NCI-H2227 (cell line): Measurements from ENCODE around the gene NLK.

Experiments used
- DNase-seq: peaks from one replicate; lab custom pipeline; 2025; ENCODE audit not compliant: unreplicated experiment; lab: John Stamatoyannopoulos, UW

The NLK gene

DNA sequence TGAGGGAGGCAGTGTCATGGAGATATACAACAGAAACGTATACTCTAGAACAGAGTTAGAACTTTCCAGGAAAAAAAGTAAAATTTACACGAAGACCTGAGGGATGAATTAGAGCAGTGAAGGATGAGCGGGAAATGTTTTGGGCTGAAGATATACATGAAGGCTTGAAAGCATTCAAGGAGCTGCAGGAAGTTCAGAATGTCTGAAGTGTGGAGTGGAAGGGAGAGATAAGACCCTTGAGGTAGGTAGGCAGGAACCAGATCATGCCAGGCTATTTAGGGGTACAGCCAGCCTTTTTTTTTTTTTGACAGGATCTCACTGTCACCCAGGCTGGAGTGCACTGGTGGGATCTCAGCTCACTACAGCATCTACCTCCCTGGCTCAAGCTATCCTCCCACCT, 3.2 kb upstream of the NLK start:
- DNase-seq = no peak

DNA sequence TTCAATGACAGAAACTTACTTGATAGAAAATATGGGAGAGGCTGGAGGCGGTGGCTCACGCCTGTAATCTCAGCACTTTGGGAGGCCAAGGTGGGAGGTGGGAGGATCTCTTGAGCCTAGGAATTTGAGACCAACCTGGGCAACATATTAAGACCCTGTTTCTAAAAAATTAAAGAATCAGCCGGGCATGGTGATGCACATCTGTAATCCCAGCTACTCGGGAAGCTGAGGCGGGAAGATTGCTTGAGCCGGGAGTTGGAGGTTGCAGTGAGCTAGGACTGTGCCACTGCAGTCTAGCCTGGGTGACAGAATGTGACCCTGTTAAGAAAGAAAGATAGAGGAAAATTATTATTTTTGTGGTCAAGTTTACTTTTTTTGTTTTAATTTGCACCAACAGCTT, 2.1 kb upstream of the NLK start:
- DNase-seq = no peak

DNA sequence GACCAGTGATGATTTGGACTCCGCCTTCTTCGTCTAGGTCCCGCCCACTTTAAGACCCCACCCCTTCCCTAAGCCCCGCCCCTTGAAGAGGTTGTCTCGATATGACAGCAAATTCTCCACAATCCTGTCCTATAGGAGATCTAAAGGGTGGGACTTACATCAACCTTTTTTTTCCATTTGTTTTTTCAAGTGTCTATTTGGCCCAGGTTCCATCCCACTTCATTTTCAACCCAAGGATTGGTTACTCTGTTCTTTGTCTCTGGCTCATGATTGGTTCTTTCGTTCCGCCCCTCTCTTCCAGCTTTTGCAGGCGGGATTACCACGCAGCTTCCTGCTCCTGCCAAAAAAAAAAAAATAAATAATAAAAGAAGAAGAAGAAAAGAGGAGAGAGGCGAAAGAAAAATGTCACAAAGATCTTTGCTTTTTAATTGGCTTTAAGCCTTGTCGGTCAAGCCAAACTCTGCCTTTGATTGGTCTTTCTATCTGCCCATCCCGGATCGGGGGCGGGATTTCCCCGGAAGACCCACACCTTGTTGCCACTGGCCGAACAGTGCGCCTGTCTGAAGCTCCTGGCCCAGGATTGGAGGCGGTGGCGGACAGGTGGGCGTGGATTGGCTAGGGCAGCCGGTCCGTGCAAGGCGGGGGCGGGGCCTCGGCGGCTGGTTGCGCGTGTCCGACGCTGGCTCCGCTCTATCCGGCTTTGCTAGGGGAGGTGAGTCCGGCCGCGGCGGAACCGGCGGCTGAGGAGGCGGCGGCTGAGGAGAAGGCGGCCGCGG, 1.2 kb upstream of the NLK start:
- DNase-seq = peak; percentile 97

DNA sequence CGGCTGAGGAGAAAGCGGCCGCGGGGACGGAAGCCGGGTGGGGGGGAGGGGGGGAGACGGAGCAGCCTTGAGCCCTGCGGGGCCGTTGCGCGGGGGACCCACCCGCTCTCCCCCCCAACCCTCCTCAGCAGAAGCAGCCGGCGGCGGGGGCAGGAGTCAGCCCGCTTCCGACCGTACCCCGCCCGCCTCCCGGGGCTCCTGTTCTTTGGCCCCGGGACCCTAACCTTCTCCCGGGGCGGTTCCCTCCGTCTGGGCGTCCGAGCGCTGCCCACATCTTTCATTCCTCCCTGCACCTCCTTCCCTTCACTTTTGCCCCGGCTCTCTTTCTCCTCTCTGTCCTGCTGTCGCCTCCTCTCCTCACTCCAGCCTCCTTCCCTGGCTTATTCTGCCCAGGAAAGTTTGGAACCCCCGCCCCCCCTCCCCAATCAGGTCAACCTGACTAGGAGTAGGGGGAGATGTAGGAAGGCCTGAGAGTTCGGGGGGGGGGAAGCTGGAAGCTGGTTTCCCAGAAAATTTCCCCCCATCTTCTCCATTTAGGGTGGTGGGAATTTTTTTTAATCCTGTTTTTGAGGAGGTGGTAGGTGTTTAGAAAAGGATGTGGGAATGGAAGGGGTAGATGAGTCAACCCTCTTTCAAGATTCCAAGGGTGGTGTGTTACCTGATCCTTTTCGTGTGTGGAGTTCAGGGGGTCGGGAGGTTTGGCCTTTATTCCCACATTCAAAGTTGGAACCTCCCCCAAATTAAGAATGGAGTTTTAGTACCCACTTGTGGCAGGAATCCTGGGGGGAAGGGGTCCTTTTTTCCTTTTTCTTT, 427 bp upstream of the NLK start:
- no peak for DNase-seq

DNA sequence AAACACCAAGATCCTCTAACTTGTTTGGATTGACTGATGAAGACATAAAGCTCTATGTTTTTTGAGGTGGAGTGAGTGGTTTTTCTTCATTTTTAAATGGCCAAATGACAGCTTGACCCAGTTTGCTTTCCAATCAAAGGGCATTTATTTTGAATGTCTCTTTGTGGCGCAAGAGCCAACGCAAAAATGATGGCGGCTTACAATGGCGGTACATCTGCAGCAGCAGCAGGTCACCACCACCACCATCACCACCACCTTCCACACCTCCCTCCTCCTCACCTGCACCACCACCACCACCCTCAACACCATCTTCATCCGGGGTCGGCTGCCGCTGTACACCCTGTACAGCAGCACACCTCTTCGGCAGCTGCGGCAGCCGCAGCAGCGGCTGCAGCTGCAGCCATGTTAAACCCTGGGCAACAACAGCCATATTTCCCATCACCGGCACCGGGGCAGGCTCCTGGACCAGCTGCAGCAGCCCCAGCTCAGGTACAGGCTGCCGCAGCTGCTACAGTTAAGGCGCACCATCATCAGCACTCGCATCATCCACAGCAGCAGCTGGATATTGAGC, 329 bp downstream of the NLK start:
- no peak for DNase-seq

DNA sequence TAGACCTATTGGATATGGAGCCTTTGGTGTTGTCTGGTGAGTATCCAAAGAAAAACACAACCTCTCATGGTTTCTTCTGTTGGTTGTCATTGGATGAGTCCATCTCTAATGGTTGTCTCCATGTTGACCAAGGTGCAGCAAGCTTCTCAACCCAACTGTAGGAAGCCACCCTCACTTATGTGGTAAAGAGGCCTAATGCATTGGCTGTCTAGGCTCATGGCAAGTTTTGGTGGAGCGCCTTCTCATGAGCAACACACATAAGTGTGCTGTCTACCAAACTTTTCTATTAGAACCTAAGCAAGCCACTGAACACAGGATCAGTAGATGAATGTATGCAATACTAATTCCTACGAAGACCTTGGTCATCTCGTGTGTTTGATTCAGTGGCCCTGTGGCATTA, 819 bp downstream of the NLK start:
- no peak for DNase-seq

DNA sequence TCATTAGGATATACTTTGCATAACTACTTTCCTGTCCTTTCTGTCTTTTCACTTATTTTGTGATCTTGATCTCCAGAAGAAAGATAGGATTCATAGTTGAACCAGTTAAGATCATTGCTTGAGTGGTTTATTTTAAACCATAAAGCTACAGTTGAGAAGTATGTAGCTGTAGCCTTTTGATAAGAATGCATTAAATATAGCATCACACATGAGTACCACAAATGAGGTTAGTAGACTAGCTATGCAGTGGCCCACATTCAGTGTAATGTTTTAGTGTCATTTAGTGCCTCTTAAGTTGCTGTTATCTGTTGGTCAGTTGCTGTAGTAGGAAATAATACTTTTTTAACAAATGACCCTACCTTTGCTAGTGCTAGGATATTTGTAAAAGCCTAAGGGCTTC, 1.3 kb downstream of the NLK start:
- no peak for DNase-seq

DNA sequence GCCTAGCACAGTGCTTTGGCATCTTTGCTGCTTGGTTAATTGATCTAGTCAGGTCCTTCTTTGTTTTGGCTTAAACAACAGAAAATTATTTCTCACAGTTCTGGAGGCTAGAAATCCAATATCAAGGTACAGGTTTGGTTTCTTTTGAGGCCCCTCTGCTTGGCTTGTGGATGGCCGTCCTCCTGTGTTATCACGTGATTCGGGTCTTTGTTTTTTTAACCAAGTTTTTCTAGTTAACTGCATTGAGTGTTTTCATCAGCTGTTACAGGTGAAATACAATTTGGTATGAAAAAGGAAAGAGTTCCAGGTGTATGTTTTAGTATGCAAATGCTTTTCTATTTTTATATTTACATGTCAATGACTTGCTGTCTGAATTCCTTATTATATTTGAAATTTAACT, 2.8 kb downstream of the NLK start:
- DNase-seq = no peak

DNA sequence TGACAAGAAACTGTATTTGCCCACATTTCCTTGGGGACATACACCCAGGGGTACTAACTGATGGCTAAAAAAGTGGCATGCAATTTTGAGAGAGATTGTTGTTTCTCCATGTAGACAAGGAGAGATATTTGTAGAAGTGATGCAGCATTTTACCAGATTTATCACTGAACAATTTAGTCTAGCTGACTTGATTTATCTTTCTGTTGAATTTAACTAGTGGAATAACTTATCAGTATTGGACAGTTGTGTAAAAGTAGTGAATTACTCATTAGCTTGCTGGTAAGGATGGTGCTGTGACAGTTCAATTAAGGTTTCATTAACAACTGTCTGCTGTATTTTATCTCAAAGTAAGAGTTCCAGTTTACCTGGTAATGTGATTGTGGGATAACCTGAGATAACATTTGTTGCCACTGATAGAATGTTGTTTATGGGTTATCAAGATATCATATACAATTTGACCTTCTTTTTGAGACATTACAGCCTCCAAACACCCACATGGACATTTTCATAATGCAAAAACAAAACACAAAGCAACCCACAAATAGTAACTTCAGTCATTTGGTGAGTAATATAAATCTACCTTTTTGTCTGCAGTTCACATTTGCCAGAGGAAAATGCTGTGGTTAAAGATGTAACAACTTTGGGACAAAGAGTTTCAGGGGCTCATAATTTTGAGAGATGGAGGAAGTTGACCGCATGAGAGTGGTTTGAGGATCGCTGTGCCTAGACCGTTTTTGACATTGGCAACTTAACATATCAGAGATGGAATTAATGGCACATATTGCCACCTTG, 3.8 kb downstream of the NLK start:
- no peak for DNase-seq

DNA sequence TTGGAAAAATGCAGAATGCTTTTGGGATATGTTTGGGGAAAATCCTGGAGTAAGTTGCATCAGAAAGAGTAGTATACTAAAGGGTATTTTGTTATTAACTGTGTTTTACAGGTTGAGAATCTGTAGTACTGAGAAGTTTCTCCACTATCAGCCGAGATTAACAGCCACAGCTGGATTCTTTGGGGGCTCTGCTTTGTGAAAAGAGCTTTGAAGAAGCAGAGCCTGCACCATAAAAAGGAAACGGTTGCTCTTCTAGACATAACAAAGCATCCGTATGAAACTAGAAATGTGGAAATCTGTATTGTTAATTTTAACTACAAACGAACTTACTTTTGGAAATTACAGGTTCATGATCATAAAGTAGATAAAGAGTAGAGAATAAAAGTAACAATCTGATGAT, 5.3 kb downstream of the NLK start:
- no peak for DNase-seq

DNA sequence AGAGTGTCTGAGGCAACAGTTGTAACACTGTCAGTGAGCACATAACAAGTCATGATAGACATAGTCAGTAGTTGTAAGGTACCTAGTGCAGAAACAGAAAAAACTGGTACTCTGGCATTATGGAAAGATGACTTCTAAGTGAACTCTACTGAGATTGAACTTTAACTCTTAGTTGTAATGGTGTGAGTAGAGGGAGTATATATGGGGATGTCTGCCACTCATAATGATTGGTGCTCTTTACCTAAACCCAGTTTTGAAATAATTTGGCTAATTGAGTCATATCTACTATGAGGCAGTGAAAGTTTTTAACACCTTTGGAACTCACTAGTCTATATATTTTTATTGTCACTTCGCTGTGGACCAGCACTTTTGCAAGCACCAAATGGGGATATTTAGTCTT, 6.6 kb downstream of the NLK start:
- no peak for DNase-seq

DNA sequence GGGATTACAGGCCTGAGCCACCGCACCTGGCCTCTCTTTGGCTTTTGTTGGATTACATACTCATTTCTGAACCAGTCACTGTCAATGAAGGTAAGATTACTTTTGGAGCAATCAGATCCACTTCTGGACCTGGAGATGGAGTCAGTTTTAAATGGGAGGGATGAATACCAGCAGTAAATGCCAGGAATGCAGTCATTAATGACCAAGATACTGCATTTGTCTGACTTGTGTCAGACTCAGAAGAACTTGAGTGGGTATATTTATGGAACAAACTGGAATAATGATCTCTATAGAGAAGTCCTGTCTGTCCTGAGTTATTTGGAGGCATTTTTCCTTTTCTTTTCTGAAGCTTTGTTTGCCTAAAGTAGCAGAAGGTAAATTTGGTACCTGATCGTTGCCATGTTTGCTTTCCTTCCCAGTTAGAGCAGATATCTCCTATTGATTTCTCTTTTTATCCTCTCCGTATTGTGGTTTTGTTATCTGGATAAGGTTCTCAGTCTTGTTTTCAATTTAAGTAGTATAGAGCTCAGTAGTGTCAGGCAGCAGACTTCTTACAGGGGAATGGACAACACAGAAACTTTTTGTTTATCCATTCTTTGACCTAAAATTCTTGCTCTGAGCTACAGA, 10.7 kb downstream of the NLK start:
- DNase-seq = no peak

DNA sequence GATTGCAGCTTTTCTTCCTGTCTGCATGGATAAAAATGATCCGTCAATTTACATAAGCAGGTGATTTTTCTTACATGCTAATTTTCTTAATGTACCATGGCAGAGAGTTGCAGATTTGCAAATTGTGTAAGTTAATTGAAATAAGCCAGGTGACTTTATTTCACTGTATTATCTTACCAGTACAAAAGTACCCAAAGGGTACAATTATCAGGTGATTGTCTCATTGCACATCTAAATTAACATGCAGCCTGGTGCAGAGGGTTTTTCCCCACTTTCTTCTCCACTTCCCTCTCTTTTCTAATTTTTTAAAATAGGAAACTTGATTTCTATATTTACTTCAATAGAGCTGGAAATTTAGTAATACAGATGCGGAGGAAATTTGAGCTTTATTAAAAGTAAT, 11.2 kb downstream of the NLK start:
- DNase-seq = no peak

DNA sequence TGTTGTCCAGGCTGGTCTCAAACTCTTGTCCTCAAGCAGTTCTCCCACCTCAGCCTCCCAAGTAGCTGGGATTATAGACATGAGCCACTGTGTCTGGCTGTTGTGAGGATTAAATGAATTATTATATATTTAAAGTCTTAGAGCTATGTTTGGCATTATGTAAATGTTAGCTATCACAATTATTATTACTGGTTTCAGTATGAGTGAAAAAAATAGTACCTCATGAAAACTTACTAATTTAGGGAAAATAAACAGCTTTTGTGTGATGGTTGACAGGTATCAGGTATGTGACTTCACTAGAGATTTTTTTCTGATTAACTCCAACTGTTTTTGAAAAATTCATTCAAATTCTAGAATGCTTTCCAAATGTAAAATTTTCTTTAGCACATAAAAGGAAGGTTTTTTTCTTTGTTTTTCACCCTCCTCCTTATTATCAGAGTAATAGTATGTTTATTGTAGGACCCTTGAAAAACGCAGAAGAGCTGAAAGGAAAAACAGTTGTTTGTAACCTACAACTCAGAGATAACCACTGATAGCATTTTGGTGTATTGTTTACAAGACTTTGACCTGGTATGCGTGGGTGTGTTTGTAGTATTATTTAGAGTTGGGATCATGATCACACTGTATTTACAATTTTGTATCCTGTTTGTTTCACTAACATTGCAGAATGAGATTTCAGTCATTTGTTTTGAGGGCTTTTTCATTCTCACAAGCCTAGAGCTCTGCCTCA, 13.2 kb downstream of the NLK start:
- no peak for DNase-seq

DNA sequence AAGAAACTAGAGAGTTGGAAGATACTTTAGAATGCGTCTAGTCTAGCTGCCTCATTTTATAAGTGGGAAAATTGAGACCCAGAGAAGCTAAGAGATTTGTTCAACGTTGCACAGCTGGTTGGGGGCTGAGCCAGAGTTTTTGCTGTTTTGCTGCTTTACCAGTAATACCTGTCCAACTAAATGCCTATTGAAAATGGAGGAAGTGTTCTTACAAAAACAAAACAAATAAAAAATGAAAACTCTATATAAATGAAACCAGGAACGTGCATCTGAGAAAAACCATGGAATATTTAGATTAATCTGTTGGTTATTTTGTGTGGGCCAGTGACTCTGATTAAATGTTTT, 13.8 kb downstream of the NLK start:
- no peak for DNase-seq

DNA sequence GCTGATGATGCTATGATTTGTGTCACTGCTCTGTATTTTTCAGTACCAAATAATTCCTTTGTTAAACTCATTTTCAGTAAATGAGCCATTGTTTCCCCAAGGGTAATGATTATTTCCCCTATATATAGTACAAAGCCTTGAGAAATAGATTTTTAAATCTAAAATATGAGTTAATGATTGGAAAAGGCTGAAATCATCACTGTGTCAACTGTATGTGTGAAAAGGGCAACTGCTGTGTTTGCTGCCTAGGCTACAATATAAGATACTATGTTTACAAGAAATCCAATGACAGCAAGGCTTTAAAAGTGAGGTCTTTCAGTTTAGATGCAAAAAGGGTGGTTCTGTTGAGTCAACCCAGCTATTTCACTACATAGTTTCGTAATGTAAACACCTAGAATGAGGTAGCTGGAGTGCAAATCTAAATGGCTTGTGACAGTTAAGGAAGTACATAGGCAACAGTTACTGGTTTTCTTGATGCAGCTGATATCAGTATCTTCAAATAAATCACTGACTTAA, 15.3 kb downstream of the NLK start:
- no peak for DNase-seq

DNA sequence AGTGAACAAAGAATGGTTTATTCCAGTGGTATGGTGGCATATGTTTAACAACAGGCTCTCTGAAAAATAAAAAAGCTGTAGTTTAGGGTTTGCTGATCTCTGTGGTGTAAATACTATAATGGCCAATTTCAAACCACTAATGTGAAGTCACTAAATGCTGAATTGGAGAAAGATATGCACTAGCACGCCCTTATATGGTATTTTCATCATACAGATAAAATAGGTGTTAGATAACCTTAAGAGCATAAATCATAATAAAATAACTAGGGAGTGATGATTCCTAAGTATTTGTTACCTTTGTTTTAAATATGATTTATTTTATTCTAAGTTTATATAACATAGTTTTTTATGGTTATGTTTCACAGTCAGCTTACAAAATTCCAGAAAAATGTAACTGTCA, 17.2 kb downstream of the NLK start:
- DNase-seq = no peak

DNA sequence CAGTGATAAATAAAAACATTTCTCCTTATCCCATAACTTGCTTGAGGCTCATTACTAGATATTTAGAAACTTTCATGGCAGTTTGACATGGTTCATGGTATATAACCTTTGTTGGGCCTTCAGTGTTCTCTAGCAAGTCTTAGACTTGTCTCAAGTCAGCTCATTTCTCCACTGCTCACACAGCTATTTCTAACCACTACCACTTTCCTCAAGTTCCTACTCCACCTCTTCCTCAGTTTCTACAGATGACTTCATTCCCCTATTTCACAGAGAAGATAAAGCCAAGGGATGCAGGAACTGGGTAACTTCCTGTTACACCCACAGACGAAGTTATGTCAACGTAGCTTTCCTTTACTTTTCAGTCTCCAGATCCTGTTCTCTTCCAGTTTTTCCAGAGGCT, 23.2 kb downstream of the NLK start:
- DNase-seq = no peak

DNA sequence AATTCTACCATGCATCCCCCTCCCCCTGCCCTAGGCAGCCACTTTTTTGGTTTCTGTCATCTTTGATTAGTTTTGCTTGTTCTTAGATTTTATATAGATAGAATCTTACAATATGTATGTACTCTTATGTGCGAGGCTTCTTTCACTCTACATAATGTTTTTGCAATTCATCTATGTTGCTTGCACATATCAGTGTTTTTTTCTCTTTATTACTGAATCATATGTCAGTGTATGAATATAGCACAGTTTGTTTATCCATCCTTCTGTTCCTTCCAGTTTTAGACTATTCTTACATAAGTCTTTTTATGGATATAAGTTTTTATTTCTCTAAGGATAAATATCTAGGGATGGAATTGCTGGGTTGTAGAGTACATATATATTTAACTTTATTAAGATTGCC, 26.6 kb downstream of the NLK start:
- no peak for DNase-seq

DNA sequence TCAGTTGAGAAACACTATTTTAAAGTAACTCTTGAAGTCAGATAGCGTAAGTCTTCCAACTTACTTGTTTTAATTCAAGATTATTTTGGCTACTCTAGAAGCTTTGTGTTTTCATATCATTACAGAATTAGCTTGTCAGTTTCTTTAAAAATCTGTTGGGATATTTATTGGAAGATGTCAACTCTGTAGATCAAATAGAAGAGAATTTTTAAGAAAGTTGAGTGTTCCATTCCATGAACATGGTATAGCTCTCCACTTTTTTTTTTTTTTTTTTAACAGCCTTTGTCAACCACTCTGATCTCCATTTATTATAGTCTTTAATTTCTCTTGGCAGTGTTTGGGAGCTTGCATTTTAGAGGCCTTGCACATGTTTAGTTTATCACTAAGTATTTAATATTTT, 28.7 kb downstream of the NLK start:
- no peak for DNase-seq
